Stimulated activated CD4-positive, alpha-beta T cell treated with anti-CD3 and anti-CD28 coated beads, Interleukin-12 subunit alpha, Interleukin-12 subunit beta, amount 100 ng/mL, for 24 hours (primary cell): ENCODE measurements around the gene TYMP.
A peak's percentile ranks its signal among the peaks of the same experiment; 100 is the strongest.
"Not testable (repeated sequence)": the region's sequence is repeated elsewhere in the genome, so short reads cannot be mapped to it uniquely, and the experiment has no call there.

ENCODE experiments used
- DNase-seq, 2 experiments: peaks; one replicate each; pipeline ENCODE4 v3.0.0-alpha.2; 2020; ENCODE audit warnings: low read depth in 2 of 2

The TYMP gene

DNA sequence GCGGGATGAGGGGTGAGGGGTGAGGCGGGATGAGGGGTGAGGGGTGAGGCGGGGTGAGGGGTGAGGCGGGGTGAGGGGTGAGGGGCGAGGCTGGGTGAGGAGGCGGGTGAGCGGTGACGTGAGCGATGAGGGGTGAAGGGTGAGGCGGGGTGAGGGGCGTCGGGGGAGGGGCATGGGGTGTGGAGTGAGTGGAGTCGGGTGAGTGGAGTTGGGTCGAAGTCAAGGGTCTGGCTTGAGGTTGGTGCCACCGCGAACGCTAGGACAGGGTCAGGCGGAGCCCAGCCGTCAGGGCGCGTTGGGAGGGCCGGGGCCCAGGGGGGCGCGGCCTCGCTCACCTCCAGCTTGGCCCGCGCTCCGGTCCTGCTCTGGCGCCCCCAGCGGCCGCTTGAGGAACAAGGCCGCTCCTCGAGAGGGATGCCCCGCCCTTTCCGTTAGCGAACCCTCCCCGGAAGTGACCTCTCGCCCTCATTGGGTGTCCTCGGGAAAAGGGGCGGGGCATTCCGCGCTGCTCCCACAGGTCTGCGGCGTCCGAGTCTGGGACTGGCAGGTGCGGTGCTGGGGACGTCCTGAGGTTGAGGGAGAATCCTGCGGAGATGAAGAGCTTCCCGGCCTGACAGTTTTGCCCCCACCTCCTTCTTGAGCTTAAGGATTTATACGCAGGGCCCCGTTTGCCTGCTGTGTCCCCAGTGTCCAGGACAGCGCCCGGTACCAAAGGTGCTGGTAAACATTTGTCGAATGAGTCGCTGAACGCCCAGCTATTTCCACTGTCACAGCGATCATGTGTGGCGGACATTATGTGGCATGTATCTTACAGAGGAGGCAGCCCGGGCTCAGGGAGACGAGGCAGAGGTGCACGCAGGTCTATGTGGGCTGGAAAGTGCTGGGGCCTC lies 33.0 kb upstream of the TYMP start, which contains the start of gene SYCE3:
Gene SYCE3 (minus strand): TSS at position 397 of the 890 bp plus-strand sequence. CDS start 6,514 bp downstream, outside the sequence.
- DNase-seq, result peak; percentile 96 to 98

DNA sequence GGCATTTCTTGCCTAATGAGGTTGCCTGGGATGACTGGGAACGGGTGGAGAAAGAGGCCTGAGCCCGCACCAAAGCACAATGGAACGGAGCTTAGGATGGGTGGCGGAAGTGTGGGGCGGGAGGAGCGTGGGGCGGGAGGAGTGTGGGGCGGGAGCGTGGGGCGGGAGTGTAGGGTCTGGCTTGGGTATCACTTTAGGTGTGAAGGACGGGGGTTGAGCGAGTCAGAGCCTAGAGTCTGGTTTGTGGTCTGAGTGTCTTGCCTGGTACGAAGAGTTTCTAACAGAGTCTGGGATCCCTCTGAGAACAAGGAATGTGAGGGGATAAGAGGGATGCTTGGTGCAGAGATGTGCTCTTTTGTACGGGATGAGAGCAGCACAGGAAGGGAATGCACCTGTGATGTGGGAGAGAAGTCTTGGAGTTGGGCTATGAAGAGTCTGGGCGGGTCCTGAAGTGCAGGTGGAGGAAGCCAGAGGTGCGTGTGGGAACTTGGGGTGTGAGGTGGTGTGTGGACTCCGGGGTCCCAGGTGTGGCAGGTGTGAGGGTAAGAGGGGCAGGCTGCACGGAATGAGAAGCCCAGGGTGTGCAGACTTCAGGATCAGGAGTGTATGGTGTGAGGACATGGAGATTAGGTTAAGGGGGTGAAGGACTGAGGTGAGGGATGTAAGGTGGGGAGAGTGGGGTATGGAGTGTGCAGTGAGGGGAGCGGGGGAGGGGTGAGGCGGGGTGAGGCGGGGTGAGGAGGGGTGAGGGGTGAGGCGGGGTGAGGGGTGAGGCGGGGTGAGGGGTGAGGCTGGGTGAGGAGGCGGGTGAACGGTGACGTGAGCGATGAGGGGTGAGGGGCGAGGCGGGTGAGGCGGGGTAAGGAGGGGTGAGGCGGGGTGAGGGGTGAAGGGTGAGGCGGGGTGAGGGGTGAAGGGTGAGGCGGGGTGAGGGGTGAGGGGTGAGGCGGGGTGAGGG lies 31.9 kb upstream of the TYMP start:
- no peak for DNase-seq

DNA sequence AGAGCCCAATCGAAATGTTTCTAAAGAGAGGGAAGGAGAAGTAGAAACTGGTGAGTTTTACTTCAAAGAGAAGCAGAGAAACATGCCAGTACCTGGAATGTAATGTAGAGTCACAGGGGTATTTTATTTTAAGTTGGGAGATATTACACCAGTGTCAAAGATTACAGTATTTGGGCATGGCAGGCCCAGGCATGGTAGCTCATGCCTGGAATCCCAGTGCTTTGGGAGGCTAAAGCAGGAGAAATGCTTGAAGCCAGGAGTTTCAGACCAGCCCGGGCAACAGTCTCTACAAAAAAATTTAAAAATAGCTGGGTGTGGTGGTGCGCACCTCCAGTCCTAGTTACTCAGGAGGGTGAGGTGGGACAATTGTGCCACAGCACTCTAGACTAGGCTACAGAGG lies 30.2 kb upstream of the TYMP start:
- no peak for DNase-seq

DNA sequence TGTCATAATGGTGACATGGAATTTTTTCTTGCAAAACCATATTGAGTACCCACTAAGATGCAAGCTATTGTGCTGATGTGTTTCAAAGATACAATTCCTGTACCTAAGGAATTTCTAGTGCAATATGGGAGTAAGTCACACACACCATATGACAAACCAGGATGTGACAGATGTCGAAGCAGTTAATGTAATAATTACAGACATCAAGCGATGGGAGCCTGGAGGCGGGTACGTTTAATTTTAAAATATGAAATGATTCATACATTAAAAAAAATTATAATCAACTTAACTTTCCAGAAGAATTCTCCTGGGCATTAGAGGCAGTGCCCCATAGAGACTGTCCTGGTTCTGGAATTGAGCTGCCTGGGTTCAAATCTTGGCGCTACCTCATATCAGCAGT lies 26.9 kb upstream of the TYMP start:
- no peak for DNase-seq

DNA sequence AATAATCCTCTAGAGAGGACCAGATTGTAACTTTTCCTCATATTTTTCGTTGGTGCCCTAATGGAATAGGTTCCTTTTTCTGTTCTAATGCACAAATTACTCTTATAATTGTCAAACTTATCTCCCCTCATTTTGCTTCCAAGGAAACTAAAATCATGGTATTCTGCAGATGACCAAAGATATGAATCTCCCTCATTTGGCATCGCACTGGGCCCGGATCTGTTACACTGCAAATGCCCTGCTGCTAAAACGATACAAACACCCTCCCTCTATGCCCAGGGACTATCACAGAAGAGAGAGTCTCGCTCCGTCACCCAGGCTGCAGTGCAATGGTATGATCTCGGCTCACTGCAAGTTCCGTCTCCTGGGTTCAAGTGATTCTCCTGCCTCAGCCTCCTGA lies 23.5 kb upstream of the TYMP start:
- DNase-seq, result no peak

DNA sequence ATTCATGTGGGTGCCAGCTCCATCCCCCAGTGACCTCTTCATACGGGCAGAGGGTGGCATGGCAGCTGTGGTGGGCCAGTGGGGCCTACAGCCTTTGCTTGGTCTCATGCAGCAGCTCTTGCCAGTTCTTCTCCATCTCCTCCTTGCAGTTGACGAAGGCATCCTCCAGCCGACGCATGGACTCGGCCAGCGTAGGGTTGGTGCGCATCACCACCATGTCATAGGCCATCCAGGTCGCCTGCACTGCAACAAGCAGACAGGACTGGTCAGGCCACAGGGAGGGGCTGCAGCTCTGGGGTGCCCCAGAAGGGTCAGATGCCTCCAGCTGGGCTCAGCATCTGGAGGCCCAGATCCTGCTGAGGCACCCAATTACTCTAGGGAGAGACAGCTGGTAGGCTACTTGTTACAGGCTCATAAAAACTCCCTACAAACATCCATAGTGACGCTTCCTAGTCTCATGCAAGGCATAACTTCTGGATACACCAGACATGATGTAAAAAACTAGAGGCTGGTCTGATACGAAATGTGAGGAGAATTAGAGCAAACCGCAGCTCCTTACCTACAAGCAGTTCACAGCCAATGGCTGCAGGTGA lies 21.4 kb upstream of the TYMP start:
- no peak for DNase-seq

DNA sequence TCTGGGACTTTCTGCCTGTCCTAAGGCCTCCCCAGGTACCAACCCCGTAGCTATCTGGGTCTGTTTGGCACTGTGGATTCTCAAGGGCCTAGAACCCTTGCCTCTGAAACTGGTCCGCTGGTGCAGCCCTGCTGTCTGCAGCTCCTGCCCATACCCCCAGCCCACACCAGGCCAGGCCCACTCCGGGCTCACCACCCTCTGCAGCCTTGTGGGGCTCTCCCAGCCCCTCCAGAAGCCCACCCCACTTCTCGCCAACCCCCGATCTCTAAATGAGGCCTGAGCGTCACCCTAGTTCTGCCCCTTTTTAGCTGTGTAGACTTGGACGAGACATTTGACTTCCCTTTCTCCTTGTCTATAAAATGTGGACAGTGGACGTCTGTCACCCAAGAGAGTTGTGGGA lies 20.6 kb upstream of the TYMP start:
- DNase-seq, result no peak

DNA sequence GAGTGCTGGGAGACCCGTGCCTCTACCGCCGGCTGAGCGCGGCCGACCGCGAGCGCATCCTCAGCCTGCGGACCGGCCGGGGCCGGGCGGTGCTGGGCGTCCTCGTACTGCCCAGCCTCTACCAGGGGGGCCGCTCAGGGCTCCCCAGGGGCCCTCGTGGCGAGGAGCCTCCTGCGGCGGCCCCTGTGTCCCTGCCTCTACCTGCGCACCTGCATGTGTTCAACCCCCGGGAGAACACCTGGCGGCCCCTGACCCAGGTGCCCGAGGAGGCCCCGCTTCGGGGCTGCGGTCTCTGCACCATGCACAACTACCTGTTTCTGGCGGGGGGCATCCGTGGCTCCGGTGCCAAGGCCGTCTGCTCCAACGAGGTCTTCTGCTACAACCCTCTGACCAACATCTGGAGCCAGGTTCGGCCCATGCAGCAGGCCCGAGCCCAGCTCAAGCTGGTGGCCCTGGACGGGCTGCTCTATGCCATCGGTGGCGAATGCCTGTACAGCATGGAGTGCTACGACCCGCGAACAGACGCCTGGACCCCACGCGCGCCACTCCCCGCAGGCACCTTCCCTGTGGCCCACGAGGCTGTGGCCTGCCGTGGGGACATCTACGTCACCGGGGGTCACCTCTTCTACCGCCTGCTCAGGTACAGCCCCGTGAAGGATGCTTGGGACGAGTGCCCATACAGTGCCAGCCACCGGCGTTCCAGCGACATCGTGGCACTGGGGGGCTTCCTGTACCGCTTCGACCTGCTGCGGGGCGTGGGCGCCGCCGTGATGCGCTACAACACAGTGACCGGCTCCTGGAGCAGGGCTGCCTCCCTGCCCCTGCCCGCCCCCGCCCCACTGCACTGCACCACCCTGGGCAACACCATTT lies 19.3 kb upstream of the TYMP start:
- DNase-seq, result no peak

DNA sequence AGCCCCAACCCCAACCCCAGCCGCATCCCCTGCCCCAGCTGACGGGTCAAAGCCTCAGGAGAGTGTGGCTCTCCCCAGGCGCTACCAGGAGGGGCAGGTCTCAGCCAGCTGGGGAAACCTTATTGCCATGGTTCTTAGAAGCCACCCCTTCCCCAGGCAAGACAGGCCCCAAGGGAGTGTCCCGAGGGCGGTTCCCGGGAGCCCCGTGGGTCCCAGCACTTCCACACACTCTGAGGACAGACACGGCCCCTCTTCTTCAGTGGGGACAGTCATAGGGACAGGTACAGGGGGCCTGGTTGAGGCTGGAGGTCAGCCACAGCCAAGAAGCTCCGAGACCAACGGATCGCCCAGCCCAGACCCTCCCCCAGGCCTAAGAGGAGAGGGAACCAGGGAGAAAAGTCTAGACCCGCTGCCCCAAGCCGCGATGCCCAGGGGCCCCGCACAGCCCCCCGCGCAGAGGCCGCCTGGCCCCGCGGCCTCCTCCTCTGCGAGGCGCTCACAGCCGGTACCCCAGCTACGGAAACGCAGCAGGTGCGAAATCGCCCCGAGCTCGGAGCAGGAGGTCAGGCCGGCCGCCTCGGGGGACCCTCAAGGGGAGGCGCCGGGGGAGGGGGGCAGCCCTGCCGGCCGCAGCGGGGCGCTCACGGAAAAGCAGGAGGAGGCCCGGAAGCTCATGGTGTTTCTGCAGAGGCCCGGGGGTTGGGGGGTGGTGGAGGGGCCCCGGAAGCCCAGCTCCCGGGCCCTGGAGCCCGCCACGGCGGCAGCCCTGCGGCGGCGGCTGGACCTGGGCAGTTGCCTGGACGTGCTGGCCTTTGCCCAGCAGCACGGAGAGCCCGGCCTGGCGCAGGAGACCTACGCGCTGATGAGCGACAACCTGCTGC lies 18.5 kb upstream of the TYMP start:
- DNase-seq, result no peak

DNA sequence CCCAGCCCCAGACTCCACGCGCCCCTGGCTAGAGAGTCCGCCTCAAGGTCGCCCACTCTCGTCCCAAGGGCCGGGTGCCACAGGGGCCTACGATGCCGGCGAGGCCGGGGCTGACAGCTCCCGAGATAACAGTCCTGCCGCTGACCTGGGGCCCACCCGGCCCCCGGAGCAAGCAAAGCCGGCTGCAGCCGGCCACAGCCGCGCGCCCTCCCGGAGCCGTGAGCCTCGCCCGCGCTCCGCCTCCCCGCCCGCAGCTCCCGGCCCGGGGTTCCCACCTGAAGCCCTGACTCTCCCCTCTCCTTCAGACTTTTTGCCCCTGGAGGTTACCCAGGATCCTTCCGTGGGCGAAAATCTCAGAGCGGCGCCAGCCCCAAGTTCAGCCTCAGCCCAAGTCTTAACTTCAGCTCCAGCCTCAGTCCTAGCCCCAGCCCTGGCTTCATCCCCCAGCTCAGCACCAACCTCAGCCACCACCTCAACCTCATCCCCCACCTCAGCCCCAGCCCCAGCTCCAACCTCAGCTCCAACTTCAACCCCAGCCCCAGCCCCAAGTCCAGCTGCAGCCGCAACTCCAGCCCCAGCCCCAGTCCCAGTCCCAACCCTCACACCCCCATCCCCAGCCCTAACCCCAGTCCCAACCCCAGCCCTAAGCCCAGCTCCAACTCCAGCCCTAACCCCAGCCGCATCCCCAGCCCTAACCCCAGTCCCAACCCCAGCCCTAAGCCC lies 17.6 kb upstream of the TYMP start:
- DNase-seq, result no peak

DNA sequence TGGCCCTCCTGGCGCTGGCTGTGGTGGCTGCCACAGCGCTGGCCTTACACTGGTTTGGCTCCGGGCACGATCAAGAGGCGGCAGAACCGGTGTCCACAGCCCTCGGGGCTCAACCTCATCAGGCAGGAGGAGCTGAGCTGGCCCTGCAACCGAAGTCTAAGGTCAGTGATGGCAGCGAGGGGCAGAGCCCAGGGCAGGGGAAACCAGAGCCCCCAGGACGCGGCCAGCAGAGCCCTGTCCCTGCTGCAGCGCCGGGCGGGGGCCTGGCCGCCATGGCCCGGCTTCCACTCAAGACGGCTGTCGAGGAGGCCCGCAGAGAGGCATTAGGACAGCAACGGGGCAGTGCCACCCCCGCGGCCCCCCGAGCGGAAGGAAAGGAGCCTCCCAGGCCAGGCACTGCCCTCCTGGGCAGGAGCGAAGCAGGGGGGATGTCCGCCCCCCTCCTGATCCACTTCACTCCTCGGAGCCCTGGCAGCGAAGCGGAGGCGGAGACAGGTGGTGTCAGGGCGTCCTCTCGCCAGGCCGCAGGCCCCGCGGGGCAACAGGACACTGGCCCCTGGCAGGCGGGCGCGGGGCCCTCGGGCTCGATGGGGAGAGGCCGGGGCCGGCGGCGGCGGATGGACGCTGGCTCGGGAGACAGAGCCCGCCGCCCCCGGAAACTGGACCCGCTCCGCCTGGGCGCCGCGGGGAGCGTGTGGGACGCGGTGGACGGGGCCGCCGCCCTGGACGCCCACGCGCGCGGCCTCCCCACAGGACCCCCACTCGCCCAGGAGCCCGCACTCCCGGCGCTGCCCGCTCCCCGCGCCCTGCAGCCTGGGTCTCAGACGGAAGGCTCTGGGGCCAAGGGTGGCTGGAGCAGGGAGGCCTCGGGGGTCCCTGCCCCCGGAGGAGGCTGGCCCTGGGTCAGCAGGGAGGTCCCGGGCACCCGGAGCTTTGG lies 16.8 kb upstream of the TYMP start:
- no peak for DNase-seq

DNA sequence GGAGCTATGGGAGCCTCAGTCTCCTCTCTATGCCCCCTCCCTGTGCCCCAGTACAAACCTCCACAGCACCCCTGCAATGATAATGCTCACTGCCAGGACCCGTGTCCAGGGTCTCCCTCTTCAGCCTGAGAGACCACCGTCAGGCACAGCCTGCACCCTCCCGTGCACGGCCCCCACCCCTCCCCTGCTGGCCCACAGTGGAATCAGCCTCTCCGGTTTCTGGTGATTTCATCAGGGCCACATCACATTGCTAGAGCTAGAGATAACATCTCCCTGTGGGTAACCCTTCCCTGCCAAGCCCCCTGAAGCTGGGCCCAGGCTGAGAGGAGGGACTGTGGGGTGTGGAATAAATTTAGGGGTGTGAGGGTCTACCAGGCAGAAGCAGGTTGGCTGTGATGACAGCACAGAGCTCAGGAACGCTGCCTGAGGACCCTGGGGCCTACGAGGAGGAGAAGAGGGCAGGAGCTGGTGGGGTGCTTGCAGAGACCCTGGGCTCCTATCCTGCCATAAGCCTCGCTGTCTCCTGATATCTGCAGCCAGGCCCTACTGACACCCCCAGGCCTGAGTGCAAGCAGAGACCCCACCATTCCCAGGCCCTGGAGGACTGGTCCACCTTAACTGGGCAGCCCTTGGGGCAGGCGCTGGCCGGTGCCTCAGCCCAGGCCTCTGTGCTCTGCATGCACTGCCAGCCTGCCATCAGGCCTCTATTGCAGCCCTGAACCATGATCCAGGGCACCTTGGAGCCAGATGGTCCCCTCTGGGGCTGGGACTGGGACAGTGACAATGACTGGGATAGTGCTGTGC lies 15.9 kb upstream of the TYMP start, which contains the start of gene KLHDC7B:
Gene KLHDC7B (plus strand): TSS at position 378 of the 804 bp plus-strand sequence. CDS start 345 bp downstream, at position 723.
- DNase-seq, result no peak

DNA sequence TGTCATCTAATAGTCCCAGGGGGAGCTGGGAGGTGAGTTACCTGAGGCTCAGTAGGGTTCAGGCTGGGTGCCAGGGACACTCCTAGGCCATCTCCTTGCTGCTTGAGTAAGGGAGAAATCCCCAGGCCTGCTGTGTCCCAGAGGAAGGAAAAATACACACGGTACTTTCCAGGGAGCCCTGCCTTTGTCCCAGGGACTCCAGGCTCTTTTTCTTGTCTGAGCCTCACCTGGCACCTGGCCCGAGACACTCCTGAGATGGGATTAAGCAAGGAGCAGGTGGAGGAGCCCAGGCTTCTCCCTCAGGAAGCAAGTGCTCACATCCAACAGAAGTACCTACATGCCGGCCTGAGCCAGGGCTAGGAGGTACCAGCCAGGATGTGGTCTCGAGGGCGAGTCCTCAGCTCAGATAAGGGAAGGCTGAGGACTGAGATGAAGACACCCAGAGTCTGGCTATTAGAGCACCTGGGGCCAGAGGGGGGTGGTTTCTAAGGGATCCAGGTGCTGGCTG lies 15.0 kb upstream of the TYMP start:
- no peak for DNase-seq

DNA sequence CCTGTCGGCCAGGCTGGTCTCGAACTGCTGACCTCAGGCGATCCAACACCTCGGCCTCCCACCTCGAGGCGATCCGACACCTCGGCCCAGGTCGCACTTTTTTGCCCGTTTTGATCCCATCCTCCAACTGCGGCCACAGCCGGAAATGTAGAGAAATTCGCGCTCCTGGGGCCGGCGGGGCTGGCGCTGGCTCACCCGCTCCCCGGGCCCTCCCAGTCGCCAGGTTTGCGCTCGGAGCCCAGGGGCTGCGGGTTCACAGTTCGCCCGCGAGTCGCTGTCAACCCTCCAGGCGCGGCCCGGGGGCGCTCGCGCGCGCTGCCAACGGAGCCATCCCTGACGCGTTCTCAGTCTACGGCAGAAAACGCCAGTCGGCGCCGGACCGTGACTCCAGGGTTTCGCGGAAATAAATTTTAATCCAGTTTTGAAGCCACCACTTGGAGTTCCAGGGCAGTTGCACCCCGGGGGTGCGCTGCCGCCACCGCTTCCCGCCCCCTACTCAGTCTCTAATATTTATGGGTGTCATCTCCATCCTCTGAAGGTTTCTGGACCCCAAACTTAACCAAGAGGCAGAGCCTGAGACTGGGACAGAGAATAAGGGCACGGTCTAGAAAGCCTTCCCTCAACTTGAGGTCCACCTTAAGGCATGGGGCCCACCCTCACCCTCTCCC lies 14.4 kb upstream of the TYMP start:
- DNase-seq, result peak; percentile 62 to 79

DNA sequence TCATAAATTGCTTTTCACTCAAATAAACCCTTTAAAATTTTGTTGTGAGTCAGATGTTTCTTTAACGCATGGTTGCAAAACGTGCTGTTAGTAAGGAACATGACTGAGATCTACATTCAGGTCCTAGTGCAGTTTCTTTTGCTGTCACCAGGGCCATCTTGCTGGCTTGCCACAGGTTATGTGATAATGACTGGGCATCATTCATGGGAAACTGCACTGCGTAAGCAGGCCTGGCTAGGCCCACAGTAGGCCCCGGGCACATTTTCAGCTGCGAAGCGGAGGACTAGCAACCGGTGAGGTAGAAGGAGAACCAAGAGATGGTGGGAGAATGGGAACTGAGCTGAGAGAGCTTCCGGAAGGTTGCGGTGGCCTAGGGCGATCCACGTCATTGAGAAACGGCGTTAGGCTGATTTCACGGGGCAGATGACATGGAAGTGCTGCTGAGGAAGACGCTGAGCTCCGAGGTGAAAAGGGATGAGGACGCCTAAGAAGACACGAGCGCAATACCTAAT lies 12.7 kb upstream of the TYMP start:
- no peak for DNase-seq

DNA sequence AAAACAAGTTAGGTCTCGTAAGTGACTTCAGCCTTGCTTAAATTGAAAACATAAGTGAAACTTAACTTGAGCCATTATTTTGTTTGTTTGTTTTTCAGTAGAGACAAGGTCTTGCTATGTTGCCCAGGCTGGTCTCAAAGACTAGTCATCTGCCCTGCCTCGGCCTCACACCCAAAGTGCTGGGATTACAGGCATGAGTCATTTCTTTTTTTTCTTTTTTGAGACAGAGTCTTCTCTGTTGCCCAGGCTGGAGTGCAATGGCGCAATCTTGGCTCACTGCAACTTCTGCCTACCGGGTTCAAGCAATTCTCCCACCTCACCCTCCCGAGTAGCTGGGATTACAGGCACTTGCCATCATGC lies 11.8 kb upstream of the TYMP start:
- not testable (repeated sequence) for DNase-seq
